ENCODE results near the gene INO80B. TPM values are rescaled to one million over a fixed set of nuclear protein-coding genes. Genes with fewer than 3 reads are reported as not detected.
"Not testable (repeated sequence)": the region's sequence is repeated elsewhere in the genome, so short reads cannot be mapped to it uniquely, and the experiment has no call there.

Gene INO80B
- total and polyA plus RNA-seq, 9 of the 15 experiments (the other 6 are each of a cell fraction or from before 2014, with no cell fraction given) = 0.41 to 22.6 (median 9.0) TPM

DNA sequence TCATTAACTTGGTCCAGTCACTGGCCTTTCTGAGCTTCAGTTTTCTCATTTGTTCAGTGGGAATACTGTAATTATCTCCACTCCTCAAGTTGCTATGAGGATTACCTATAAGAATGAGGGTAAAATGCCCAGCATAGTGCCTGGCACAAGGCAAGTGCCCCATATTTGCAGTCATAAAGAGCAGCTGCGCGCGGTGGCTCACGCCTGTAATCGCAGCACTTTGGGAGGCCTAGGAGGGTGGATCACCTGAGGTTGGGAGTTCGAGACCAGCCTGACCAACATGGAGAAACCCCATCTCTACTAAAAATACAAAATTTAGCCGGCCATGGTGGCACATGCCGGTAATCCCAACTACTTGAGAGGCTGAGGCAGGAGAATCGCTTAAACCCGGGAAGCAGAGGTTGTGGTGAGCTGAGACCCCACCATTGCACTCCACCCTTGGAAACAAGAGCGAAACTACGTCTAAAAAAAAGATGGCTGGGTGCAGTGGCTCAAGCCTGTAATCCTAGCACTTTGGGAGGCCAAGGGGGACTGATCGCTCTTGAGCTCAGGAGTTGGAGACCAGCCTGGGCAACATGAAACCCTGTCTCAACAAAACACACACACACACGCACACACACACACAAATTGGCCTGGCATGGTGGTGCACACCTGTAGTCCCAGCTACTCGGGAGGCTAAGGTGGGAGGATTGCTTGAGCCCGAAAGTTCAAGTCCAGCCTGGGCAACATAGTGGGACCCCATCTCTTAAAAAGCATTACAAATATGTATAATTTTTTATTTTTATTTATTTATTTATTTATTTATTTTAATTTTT is 12.2 kb upstream of the INO80B start:
- H3K36me3 ChIP-seq (ENCODE audit: control insufficient read depth, insufficient read depth, low read length); H4K20me1 ChIP-seq (replicated peaks; ENCODE audit: control insufficient read depth, insufficient read depth, low read length); CTCF ChIA-PET (ENCODE audit: low intra/inter-chr PET ratio); POLR2A ChIA-PET; H3K27me3 ChIP-seq (ENCODE audit: control insufficient read depth in 2 of 2, insufficient read depth in 2 of 2, low read length in 2 of 2); H3K27ac ChIP-seq (ENCODE audit: extremely low read depth, low read depth, low read length); intact Hi-C loops (cut with micrococcal nuclease); DNase-seq (ENCODE audit: extremely low read depth in 1 of 4, low spot score in 3 of 4); H3K9me3 ChIP-seq (replicated peaks; ENCODE audit: control insufficient read depth, insufficient read depth, low read depth, low read length); H3K9me1 ChIP-seq (ENCODE audit: control insufficient read depth, insufficient read depth, low read length); H3K79me2 ChIP-seq (ENCODE audit: control insufficient read depth, insufficient read depth, low read length); ATAC-seq; in situ Hi-C loops (cut with MboI); H2AFZ ChIP-seq (ENCODE audit: low read depth, low read length); H3K4me3 ChIP-seq; H3K4me2 ChIP-seq (ENCODE audit: insufficient read depth, low read length); H3K9ac ChIP-seq (ENCODE audit: insufficient read depth in 1 of 2, low read depth in 2 of 2, low read length in 2 of 2); FAIRE-seq; BruUV-seq (replicated peaks): not testable (repeated sequence)
- H3K4me1 ChIP-seq (replicated peaks in 1 of 2; ENCODE audit: control insufficient read depth in 2 of 2, insufficient read depth in 2 of 2, low read length in 2 of 2) = peaks cover 22 to 36% of the 10 kb centered on the region in 2 experiments; a peak in 4 of 5 replicates
- 84% methylated on average over 16 of the region's 16 CpGs for WGBS (ENCODE audit: insufficient coverage, low coverage, missing lambda C conversion rate)

DNA sequence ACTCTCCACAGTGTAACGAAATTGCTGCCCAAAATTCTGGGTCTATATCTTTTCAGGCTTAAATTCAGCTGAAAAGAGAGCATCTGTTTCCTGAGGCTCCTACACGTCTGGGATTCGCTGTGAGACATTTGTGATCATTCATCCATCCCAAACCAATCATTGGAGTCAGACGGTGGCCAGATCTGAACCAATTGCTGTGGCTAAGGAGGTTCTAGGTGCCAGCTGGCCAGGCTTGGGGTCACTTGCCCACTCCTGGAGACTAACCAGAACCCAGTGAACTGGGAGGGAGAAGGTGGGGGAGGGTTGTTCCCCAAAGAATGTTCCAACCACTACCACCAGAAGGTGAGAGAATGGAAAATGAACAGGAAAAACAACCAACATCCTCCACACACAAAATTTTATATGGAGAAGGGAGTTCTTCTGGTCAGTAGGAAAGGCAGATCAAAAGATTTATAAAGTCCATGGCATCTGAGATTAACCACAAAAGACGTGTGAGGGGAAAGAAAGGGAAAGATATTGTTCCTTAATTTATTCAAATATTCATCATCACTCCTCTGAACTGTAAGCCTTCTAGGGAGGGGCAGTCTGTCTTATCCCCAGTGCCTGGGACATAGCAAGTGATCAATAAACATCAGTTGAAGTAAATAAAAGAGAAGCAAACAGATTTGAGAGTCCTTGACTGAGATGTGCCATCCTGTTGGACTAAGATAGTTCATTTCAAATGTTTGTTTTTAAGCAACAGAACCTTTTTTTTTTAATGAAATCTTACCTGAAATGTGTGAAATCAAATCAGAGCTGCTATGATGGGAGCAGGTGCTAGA is 10.2 kb upstream of the INO80B start:
- Histone ChIP-seq H3K36me3 (ENCODE audit: control insufficient read depth, insufficient read depth, low read length) (no peaks in the 10 kb centered on the region), H3K79me2 (ENCODE audit: control insufficient read depth, insufficient read depth, low read length) (no peaks in the 10 kb centered on the region), H3K27me3 (ENCODE audit: control insufficient read depth in 2 of 2, insufficient read depth in 2 of 2, low read length in 2 of 2) (no peaks in the 10 kb centered on the region), H3K4me1 (replicated peaks in 1 of 2; ENCODE audit: control insufficient read depth in 2 of 2, insufficient read depth in 2 of 2, low read length in 2 of 2) (peaks cover 16 to 30% of the 10 kb centered on the region in 2 experiments; a peak in 4 of 5 replicates), H3K4me3 (no peak overlapping the region), H3K4me2 (ENCODE audit: insufficient read depth, low read length) (peak overlapping the region; percentile 36; the same call in 1 of the 2 replicates), H3K9ac (ENCODE audit: insufficient read depth in 1 of 2, low read depth in 2 of 2, low read length in 2 of 2) (no peak overlapping the region), H3K9me3 (replicated peaks; ENCODE audit: control insufficient read depth, insufficient read depth, low read depth, low read length) (no peaks in the 10 kb centered on the region), H2AFZ (ENCODE audit: low read depth, low read length) (no peak overlapping the region), H4K20me1 (replicated peaks; ENCODE audit: control insufficient read depth, insufficient read depth, low read length) (no peaks in the 10 kb centered on the region), H3K27ac (ENCODE audit: extremely low read depth, low read depth, low read length) (no peak overlapping the region), H3K9me1 (ENCODE audit: control insufficient read depth, insufficient read depth, low read length) (no peaks in the 10 kb centered on the region)
- CTCF ChIA-PET (ENCODE audit: low intra/inter-chr PET ratio) = no interaction called here
- ATAC-seq (no peak), DNase-seq (ENCODE audit: extremely low read depth in 1 of 4, low spot score in 3 of 4) (no peak), FAIRE-seq (peak; percentile 65)
- intact Hi-C loops (cut with micrococcal nuclease) (no loop called here), in situ Hi-C loops (cut with MboI) (no loop called here)
- POLR2A ChIA-PET = interaction anchor here (1.0 kb wide), 1 partner anchor 10 kb away, joined by 4 read pairs; the partner anchor contains the start of gene INO80B
- TF ChIP-seq ZNF24 (IDR thresholded peaks at IDR 0.05) (no peak), LCOR (CRISPR knock-in tag; IDR thresholded peaks at IDR 0.05) (0 out of 2 replicates have a peak, but pooled peaks have one; percentile 30), SMARCE1 (IDR thresholded peaks at IDR 0.05) (peak; percentile 1; the same call in 1 of the 2 replicates)
- 0% methylated on average over 5 of the region's 5 CpGs for WGBS (ENCODE audit: insufficient coverage, low coverage, missing lambda C conversion rate)
- no TSS peak for BruUV-seq (replicated peaks)

Data from K562 (cell line).